OCI-LY3 (cell line): ENCODE measurements around the gene TXLNA.

ENCODE experiments used
- H2AFZ ChIP-seq: fragments of 200-600, 300-600 bp; shearing (Covaris generic); 2 replicates; pipeline ENCODE4 v1.6.0; 2014; ENCODE audit warnings: antibody characterized with exemption, low read depth, low read length
- H3K27ac ChIP-seq: fragments of 200-600, 300-600 bp; sonication (generic); 2 replicates; pipeline ENCODE4 v1.5.1; 2014; ENCODE audit warnings: mild to moderate bottlenecking, low read length, moderate library complexity, mixed read lengths
- H3K27me3 ChIP-seq: fragments of 200-600, 300-600 bp; sonication (generic); 2 replicates; pipeline ENCODE4 v1.6.1; 2014; ENCODE audit warnings: low read depth, low read length, mixed read lengths
- H3K36me3 ChIP-seq: fragments of 200-600, 300-600 bp; sonication (generic); replicated peaks from 2 replicates; pipeline ENCODE3; 2014; ENCODE audit warnings: low read depth, low read length, mixed read lengths
- H3K4me1 ChIP-seq: fragments of 300-600, 200-600 bp; sonication (generic); 2 replicates; pipeline ENCODE4 v1.6.1; 2014; ENCODE audit warnings: low read length, mixed read lengths
- H3K4me2 ChIP-seq: fragments of 200-600, 300-600 bp; sonication (generic); 2 replicates; pipeline ENCODE4 v1.6.1; 2014; ENCODE audit warnings: low read length, mixed read lengths
- H3K4me3 ChIP-seq: fragments of 300-600, 200-600 bp; sonication (generic); 2 replicates; pipeline ENCODE4 v1.5.1; 2014; ENCODE audit warnings: antibody characterized with exemption, mild to moderate bottlenecking, low read length, moderate library complexity
- H3K79me2 ChIP-seq: fragments of 300-600, 200-600 bp; shearing (Covaris generic); 2 replicates; pipeline ENCODE4 v1.6.1; 2014; ENCODE audit warnings: mild to moderate bottlenecking, low read length, mixed read lengths
- H3K9ac ChIP-seq: fragments of 300-600, 200-600 bp; shearing (Covaris generic); 2 replicates; pipeline ENCODE4 v1.6.0; 2014; ENCODE audit warnings: mild to moderate bottlenecking, low read length, moderate library complexity
- H3K9me3 ChIP-seq: fragments of 200-600, 300-600 bp; shearing (Covaris generic); 2 replicates; pipeline ENCODE4 v1.6.1; 2014; ENCODE audit warnings: low read length, mixed read lengths; ENCODE audit not compliant: insufficient read depth
- H4K20me1 ChIP-seq: fragments of 200-600, 300-600 bp; sonication (generic); 2 replicates; pipeline ENCODE4 v1.6.1; 2016; ENCODE audit warnings: low read length, mixed read lengths; ENCODE audit not compliant: insufficient read depth
- EZH2phosphoT487 ChIP-seq: fragments of 200-600 bp; shearing (Covaris generic); IDR thresholded peaks from 2 replicates; pipeline ENCODE4 v1.6.1; 2018; ENCODE audit warnings: antibody characterized with exemption, mixed run types, low read depth
- TF ChIP-seq, protein P1 (sequence below): fragments of 200-600, 300-600 bp; sonication (generic); IDR thresholded peaks from 2 replicates; pipeline ENCODE4 v1.5.1; 2014; ENCODE audit warnings: antibody characterized with exemption, low read length, low read depth

TXLNA gene

DNA sequence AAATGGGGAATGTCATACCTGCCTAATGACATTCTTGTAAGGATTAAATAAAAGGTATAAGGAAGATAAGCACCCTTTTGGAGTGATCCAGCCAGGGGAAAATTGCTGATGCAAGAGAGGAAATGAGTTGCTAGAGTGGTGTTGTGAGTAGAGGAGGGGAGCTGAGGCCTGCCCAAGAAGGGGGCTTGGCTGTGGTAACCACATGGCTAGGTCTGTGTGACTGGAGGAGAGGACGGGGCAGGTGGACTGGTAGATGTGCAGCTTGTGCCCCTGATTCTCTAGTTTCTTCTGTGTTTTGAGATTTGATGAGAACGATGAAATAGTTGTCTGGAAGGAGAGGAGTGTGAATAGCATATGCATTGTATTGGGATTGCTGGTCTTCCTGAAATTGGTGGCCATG, 6.6 kb downstream of the TXLNA start:
- H3K4me3 ChIP-seq = no peak overlapping the region
- H3K36me3 ChIP-seq = peaks cover 49% of the 10 kb centered on the region
- H2AFZ ChIP-seq = no peak overlapping the region
- peaks cover 7% of the 10 kb centered on the region for H3K4me1 ChIP-seq
- no peaks in the 10 kb centered on the region for H3K9me3 ChIP-seq
- no peaks in the 10 kb centered on the region for H3K27me3 ChIP-seq
- no peak overlapping the region for H3K9ac ChIP-seq
- H4K20me1 ChIP-seq = peaks cover 2% of the 10 kb centered on the region
- peaks cover 60% of the 10 kb centered on the region for H3K79me2 ChIP-seq
- no peak overlapping the region for H3K4me2 ChIP-seq
- TF ChIP-seq, protein P1, sequence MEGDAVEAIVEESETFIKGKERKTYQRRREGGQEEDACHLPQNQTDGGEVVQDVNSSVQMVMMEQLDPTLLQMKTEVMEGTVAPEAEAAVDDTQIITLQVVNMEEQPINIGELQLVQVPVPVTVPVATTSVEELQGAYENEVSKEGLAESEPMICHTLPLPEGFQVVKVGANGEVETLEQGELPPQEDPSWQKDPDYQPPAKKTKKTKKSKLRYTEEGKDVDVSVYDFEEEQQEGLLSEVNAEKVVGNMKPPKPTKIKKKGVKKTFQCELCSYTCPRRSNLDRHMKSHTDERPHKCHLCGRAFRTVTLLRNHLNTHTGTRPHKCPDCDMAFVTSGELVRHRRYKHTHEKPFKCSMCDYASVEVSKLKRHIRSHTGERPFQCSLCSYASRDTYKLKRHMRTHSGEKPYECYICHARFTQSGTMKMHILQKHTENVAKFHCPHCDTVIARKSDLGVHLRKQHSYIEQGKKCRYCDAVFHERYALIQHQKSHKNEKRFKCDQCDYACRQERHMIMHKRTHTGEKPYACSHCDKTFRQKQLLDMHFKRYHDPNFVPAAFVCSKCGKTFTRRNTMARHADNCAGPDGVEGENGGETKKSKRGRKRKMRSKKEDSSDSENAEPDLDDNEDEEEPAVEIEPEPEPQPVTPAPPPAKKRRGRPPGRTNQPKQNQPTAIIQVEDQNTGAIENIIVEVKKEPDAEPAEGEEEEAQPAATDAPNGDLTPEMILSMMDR = no peak
- no peak for TF ChIP-seq EZH2phosphoT487
- no peak overlapping the region for H3K27ac ChIP-seq

DNA sequence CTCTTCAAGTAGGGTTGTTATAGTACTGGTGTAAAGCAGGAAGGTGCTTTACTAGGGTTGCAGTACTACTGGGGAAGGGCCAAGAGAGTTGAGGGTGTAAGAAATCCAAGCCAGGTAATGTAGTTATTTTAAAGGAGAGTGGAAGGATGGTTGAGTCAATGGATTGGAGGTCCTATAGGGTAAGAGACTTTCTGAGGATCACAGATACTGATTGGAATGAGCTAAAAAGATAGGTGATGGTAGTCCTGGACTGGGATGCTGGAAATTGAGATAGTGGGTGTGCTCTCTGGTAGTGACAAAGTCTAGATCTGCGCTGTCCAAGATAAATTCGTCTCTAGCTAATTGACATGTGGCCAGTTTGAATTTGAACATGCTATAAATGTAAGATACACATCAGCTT, 7.0 kb downstream of the TXLNA start:
- H3K9ac ChIP-seq = no peak overlapping the region
- no peak for TF ChIP-seq EZH2phosphoT487
- TF ChIP-seq, protein P1 = no peak
- H2AFZ ChIP-seq = no peak overlapping the region
- H4K20me1 ChIP-seq = peaks cover 2% of the 10 kb centered on the region
- peaks cover 2% of the 10 kb centered on the region; the same call in 1 of the 2 replicates for H3K4me1 ChIP-seq
- no peaks in the 10 kb centered on the region for H3K9me3 ChIP-seq
- peaks cover 49% of the 10 kb centered on the region for H3K36me3 ChIP-seq
- H3K4me2 ChIP-seq = no peak overlapping the region
- no peak overlapping the region for H3K27ac ChIP-seq
- no peak overlapping the region for H3K4me3 ChIP-seq
- H3K79me2 ChIP-seq = peaks cover 55% of the 10 kb centered on the region
- H3K27me3 ChIP-seq = no peaks in the 10 kb centered on the region

DNA sequence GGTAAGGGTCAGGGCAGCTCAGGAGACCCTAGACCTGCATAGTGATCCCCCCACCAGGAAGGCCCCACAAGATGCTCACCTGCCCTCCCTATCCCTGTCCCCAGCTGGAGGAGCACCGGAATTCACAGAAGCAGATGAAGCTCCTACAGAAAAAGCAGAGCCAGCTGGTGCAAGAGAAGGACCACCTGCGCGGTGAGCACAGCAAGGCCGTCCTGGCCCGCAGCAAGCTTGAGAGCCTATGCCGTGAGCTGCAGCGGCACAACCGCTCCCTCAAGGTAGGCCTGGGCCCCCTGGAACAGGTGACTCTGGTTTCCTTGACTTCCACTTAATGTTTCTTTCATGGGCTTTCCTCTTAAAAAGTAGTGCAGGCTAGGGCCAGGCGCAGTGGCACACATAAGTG, 8.4 kb downstream of the TXLNA start:
- Histone ChIP-seq H3K4me2 (no peak overlapping the region), H3K4me3 (no peak overlapping the region), H4K20me1 (peaks cover 2% of the 10 kb centered on the region), H3K9me3 (no peaks in the 10 kb centered on the region), H3K4me1 (no peaks in the 10 kb centered on the region), H3K27ac (no peak overlapping the region), H3K79me2 (peaks cover 42% of the 10 kb centered on the region), H3K9ac (no peak overlapping the region), H2AFZ (no peak overlapping the region), H3K36me3 (peaks cover 52% of the 10 kb centered on the region), H3K27me3 (no peaks in the 10 kb centered on the region)
- no peak for TF ChIP-seq EZH2phosphoT487
- TF ChIP-seq, protein P1 = no peak

DNA sequence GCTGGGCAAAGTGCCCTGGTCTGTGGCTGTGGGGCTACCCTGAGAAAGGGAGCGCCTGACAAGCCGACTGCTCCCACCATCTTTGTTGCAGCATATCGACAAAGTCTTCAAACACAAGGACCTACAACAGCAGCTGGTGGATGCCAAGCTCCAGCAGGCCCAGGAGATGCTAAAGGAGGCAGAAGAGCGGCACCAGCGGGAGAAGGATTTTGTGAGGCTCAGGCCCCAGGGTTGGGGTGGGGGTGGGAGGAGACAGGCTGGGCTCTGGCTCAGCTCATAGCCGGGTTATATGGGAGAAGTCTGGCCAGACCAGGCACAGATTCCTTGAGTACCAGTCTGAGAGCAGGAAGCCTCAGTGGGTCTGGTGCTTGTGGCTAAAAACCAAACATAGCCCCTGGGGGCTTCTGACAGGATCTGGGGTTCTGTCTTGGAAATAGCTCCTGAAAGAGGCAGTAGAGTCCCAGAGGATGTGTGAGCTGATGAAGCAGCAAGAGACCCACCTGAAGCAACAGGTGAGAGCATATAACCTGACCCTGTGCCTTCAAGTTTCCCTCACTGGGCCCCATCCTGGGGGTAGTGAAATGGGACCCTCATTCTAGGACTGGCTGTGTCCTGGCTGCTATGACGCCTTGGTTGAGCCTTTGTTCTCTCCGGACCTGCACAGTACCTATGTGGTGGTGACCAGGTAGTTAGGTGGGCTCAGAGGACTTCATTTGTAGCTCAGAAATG, 12.9 kb downstream of the TXLNA start:
- Histone ChIP-seq H3K9me3 (no peaks in the 10 kb centered on the region), H3K27ac (no peak overlapping the region), H3K4me3 (no peak overlapping the region), H2AFZ (no peak overlapping the region), H4K20me1 (no peaks in the 10 kb centered on the region; the same call in 1 of the 2 replicates), H3K4me2 (no peak overlapping the region), H3K4me1 (no peaks in the 10 kb centered on the region), H3K27me3 (no peaks in the 10 kb centered on the region), H3K9ac (no peak overlapping the region), H3K79me2 (peaks cover 6% of the 10 kb centered on the region; the same call in 1 of the 2 replicates), H3K36me3 (peaks cover 50% of the 10 kb centered on the region)
- TF ChIP-seq EZH2phosphoT487 = no peak
- TF ChIP-seq, protein P1 = no peak
